Skeletal muscle cell (primary cell): ENCODE results near the gene GYPB.
"Not testable (repeated sequence)": the region's sequence is repeated elsewhere in the genome, so short reads cannot be mapped to it uniquely, and the experiment has no call there.

Source experiments
- DNase-seq: peaks from one replicate; pipeline ENCODE4 v3.0.0-alpha.2; 2010; ENCODE audit warnings: low read depth
- H3K4me3 ChIP-seq: 2 replicates; pipeline ENCODE4 v1.5.1; 2011; ENCODE audit warnings: low read depth, mild to moderate bottlenecking, control low read depth, low read length, moderate library complexity

Gene GYPB

GRCh38 chr4:144019277-144019676 lies at the start of gene GYPB:
TSS of gene GYPB (minus strand) at chr4:144019380. CDS start at chr4:144019287, 93 bp downstream.
- DNase-seq = not testable (repeated sequence)

GRCh38 chr4:144061556-144061955 lies 42.4 kb upstream of the GYPB start:
- DNase-seq, H3K4me3 ChIP-seq: not testable (repeated sequence)

More at GRCh38 chr4:144019277-144019676, at the start of gene GYPB:
- not testable (repeated sequence) for H3K4me3 ChIP-seq

GRCh38 chr4:144060234-144060859 lies 41.2 kb upstream of the GYPB start:
- not testable (repeated sequence) for DNase-seq, H3K4me3 ChIP-seq

- no peak for DNase-seq
- no peak overlapping the region for H3K4me3 ChIP-seq
These were observed 37.6 kb upstream of the GYPB start for GRCh38 chr4:144056800-144057199.

- H3K4me3 ChIP-seq, DNase-seq: not testable (repeated sequence)
These were observed 36.2 kb upstream of the GYPB start for GRCh38 chr4:144055336-144055735.

- not testable (repeated sequence) for H3K4me3 ChIP-seq, DNase-seq
These were observed 32.3 kb upstream of the GYPB start for GRCh38 chr4:144051494-144051893.

- not testable (repeated sequence) for H3K4me3 ChIP-seq, DNase-seq
These were observed 31.5 kb upstream of the GYPB start for GRCh38 chr4:144050631-144051030.

- not testable (repeated sequence) for H3K4me3 ChIP-seq, DNase-seq
These were observed 30.6 kb upstream of the GYPB start for GRCh38 chr4:144049495-144050424.

- not testable (repeated sequence) for H3K4me3 ChIP-seq
These were observed 25.8 kb upstream of the GYPB start for GRCh38 chr4:144044936-144045335.

GRCh38 chr4:144032580-144032979 lies 13.4 kb upstream of the GYPB start:
- DNase-seq, H3K4me3 ChIP-seq: not testable (repeated sequence)

More at GRCh38 chr4:144044936-144045335, 25.8 kb upstream of the GYPB start:
- DNase-seq = peak; percentile 2

GRCh38 chr4:144031875-144032274 lies 12.7 kb upstream of the GYPB start:
- not testable (repeated sequence) for H3K4me3 ChIP-seq, DNase-seq

GRCh38 chr4:144031369-144031768 lies 12.2 kb upstream of the GYPB start:
- not testable (repeated sequence) for DNase-seq, H3K4me3 ChIP-seq

- not testable (repeated sequence) for DNase-seq, H3K4me3 ChIP-seq
These were observed 11.5 kb upstream of the GYPB start for GRCh38 chr4:144030708-144031107.

GRCh38 chr4:144026682-144027081 lies 7.5 kb upstream of the GYPB start:
- DNase-seq, H3K4me3 ChIP-seq: not testable (repeated sequence)

GRCh38 chr4:144024399-144025053 lies 5.3 kb upstream of the GYPB start:
- not testable (repeated sequence) for H3K4me3 ChIP-seq, DNase-seq

GRCh38 chr4:144022772-144023400 lies 3.7 kb upstream of the GYPB start:
- DNase-seq, H3K4me3 ChIP-seq: not testable (repeated sequence)

GRCh38 chr4:144021336-144021990 lies 2.3 kb upstream of the GYPB start:
- not testable (repeated sequence) for H3K4me3 ChIP-seq, DNase-seq

- H3K4me3 ChIP-seq, DNase-seq: not testable (repeated sequence)
These were observed 768 bp downstream of the GYPB start for GRCh38 chr4:144018223-144019000.
